Smooth muscle cell (in vitro differentiated cells): ENCODE data around the gene ARIH2. TPM values are rescaled to one million over a fixed set of nuclear protein-coding genes. Genes with fewer than 3 reads are reported as not detected.

Experiments
- DNase-seq: peaks from one replicate; lab custom pipeline; 2025; ENCODE audit not compliant: unreplicated experiment; lab: John Stamatoyannopoulos, UW
- H2AFZ ChIP-seq: fragments of 200-600 bp; sonication (generic); 2 replicates; pipeline ENCODE4 v1.6.0; 2016; ENCODE audit warnings: antibody characterized with exemption, low read depth, mild to moderate bottlenecking
- H3F3A ChIP-seq: fragments of 200-600 bp; sonication (generic); 2 replicates; pipeline ENCODE4 v1.6.0; 2017; ENCODE audit warnings: antibody characterized with exemption, low read depth
- H3K27ac ChIP-seq: fragments of 200-600 bp; sonication (generic); 2 replicates; pipeline ENCODE4 v1.5.1; 2016; ENCODE audit warnings: low read depth, mild to moderate bottlenecking
- H3K27me3 ChIP-seq: fragments of 200-600 bp; sonication (generic); 2 replicates; pipeline ENCODE4 v1.6.1; 2016; ENCODE audit warnings: low read depth, mild to moderate bottlenecking
- H3K36me3 ChIP-seq: fragments of 200-600 bp; sonication (generic); 2 replicates; pipeline ENCODE4 v1.5.1; 2016; ENCODE audit warnings: low read depth
- H3K4me1 ChIP-seq: fragments of 200-600 bp; sonication (generic); 2 replicates; pipeline ENCODE4 v1.5.1; 2016; ENCODE audit warnings: low read depth
- H3K4me2 ChIP-seq: fragments of 200-600 bp; sonication (generic); 2 replicates; pipeline ENCODE4 v1.6.0; 2016; ENCODE audit warnings: mild to moderate bottlenecking
- H3K4me3 ChIP-seq: fragments of 200-600 bp; sonication (generic); 2 replicates; pipeline ENCODE4 v1.5.1; 2016; ENCODE audit warnings: mild to moderate bottlenecking
- H3K79me2 ChIP-seq: fragments of 200-600 bp; sonication (generic); 2 replicates; pipeline ENCODE4 v1.6.0; 2016; ENCODE audit warnings: low read depth, mild to moderate bottlenecking
- H3K9ac ChIP-seq: fragments of 200-600 bp; sonication (generic); 2 replicates; pipeline ENCODE4 v1.6.0; 2016; ENCODE audit warnings: low read depth
- H3K9me3 ChIP-seq: fragments of 200-600 bp; sonication (generic); replicated peaks from 2 replicates; pipeline ENCODE4 v1.5.1; 2016; ENCODE audit warnings: low read depth
- H4K20me1 ChIP-seq: fragments of 200-600 bp; sonication (generic); 2 replicates; pipeline ENCODE4 v1.6.0; 2016; ENCODE audit warnings: low read depth
- CTCF ChIP-seq: fragments of 200-600 bp; sonication (generic); IDR thresholded peaks from 2 replicates; pipeline ENCODE4 v1.5.1; 2017; ENCODE audit warnings: borderline replicate concordance, mild to moderate bottlenecking, antibody characterized with exemption; ENCODE audit not compliant: insufficient read depth, poor library complexity, severe bottlenecking
- WGBS: methylation state at CpG from one replicate; pipeline ENCODE4 v1.1.7; 2016; ENCODE audit warnings: low lambda C conversion rate; 5-methylcytosine and 5-hydroxymethylcytosine counted together
- polyA plus RNA-seq: library from polyadenylated mRNA; unstranded; fragments of >200 nt; fragmentation: Nextera tagmentation; extraction: Ambion mirVana; gene quantifications from 2 replicates; pipeline ENCODE4 v1.2.1, GENCODE V29; 2016
- total RNA-seq: library from RNA; depleted of rRNA; stranded (reverse); fragments of >200 nt; gene quantifications from 2 replicates; pipeline ENCODE4 v1.2.3, GENCODE V29; 2014

ARIH2 gene
- total and polyA plus RNA-seq, 2 experiments from 2014 or later: 39.7 to 43.6 TPM

GRCh38 chr3:48927928-48928327, 9.3 kb downstream of the ARIH2 start:
- peaks cover 95% of the 10 kb centered on the region for H4K20me1 ChIP-seq
- no peaks in the 10 kb centered on the region for H3K9me3 ChIP-seq
- H2AFZ ChIP-seq: no peak overlapping the region

GRCh38 chr3:48928679-48929078, 10.0 kb downstream of the ARIH2 start:
- peak overlapping the region; percentile 26 for H3K27ac ChIP-seq
- peaks cover 93% of the 10 kb centered on the region for H4K20me1 ChIP-seq
- TF ChIP-seq CTCF: no peak
- no peaks in the 10 kb centered on the region for H3K9me3 ChIP-seq
- 93% methylated on average over 1 of the region's 1 CpG for WGBS
- H3F3A ChIP-seq: peaks cover 3% of the 10 kb centered on the region
- no peak overlapping the region for H2AFZ ChIP-seq
- H3K9ac ChIP-seq: no peak overlapping the region
- peaks cover 5% of the 10 kb centered on the region for H3K36me3 ChIP-seq
- peaks cover 81% of the 10 kb centered on the region for H3K79me2 ChIP-seq
- no peaks in the 10 kb centered on the region for H3K27me3 ChIP-seq
- no peaks in the 10 kb centered on the region for H3K4me1 ChIP-seq
- no peak overlapping the region for H3K4me3 ChIP-seq
- no peak for DNase-seq
- peak overlapping the region; percentile 14 for H3K4me2 ChIP-seq

More at GRCh38 chr3:48927928-48928327, 9.3 kb downstream of the ARIH2 start:
- Histone ChIP-seq H3K36me3 (peaks cover 5% of the 10 kb centered on the region), H3K4me1 (no peaks in the 10 kb centered on the region), H3K79me2 (peaks cover 81% of the 10 kb centered on the region), H3K27ac (peak overlapping the region; percentile 26), H3K4me2 (no peak overlapping the region), H3F3A (peaks cover 3% of the 10 kb centered on the region), H3K27me3 (no peaks in the 10 kb centered on the region), H3K4me3 (no peak overlapping the region), H3K9ac (no peak overlapping the region)
- WGBS: 28% methylated on average over 2 of the region's 2 CpGs
- no peak for DNase-seq
- TF ChIP-seq CTCF: no peak

GRCh38 chr3:48929358-48930035, 10.9 kb downstream of the ARIH2 start:
- peaks cover 94% of the 10 kb centered on the region for H4K20me1 ChIP-seq
- no peak overlapping the region for H2AFZ ChIP-seq
- no peak overlapping the region for H3K4me3 ChIP-seq
- DNase-seq: no peak
- no peaks in the 10 kb centered on the region for H3K4me1 ChIP-seq
- TF ChIP-seq CTCF: no peak
- peaks cover 8% of the 10 kb centered on the region for H3K36me3 ChIP-seq
- no peak overlapping the region for H3K4me2 ChIP-seq
- H3K9ac ChIP-seq: no peak overlapping the region
- peaks cover 3% of the 10 kb centered on the region for H3F3A ChIP-seq
- no peaks in the 10 kb centered on the region for H3K9me3 ChIP-seq
- no peaks in the 10 kb centered on the region for H3K27me3 ChIP-seq
- H3K79me2 ChIP-seq: peaks cover 81% of the 10 kb centered on the region
- WGBS: 94% methylated on average over 3 of the region's 3 CpGs
- no peak overlapping the region for H3K27ac ChIP-seq

GRCh38 chr3:48930590-48930989, 11.9 kb downstream of the ARIH2 start:
- Histone ChIP-seq H3K36me3 (peaks cover 9% of the 10 kb centered on the region), H3K79me2 (peaks cover 84% of the 10 kb centered on the region), H3K27me3 (no peaks in the 10 kb centered on the region), H3K9ac (no peak overlapping the region), H3K4me1 (no peaks in the 10 kb centered on the region), H4K20me1 (peaks cover 95% of the 10 kb centered on the region), H3K9me3 (no peaks in the 10 kb centered on the region), H3F3A (peaks cover 3% of the 10 kb centered on the region), H3K27ac (no peak overlapping the region), H3K4me3 (no peak overlapping the region), H2AFZ (no peak overlapping the region), H3K4me2 (no peak overlapping the region)
- DNase-seq: no peak
- WGBS: 91% methylated on average over 3 of the region's 3 CpGs
- TF ChIP-seq CTCF: no peak
